BE2C (cell line): ENCODE data around the gene POLRMT.

Experiments used
- DNase-seq: peaks from one replicate; pipeline ENCODE4 v3.0.0-alpha.2; 2020
- H3K27me3 ChIP-seq: fragments of 250-450 bp; sonication (Bioruptor Pico); 2 replicates; pipeline ENCODE4 v1.5.1; 2020; ENCODE audit warnings: mild to moderate bottlenecking
- H3K36me3 ChIP-seq: fragments of 250-450 bp; sonication (Bioruptor Pico); 2 replicates; pipeline ENCODE4 v1.5.1; 2020; ENCODE audit warnings: mild to moderate bottlenecking
- H3K4me1 ChIP-seq: fragments of 250-450 bp; sonication (Bioruptor Pico); 2 replicates; pipeline ENCODE4 v1.5.1; 2020
- H3K4me3 ChIP-seq: 2 replicates; pipeline ENCODE4 v1.5.1; 2011; ENCODE audit warnings: low read depth, low read length
- H3K9me3 ChIP-seq: fragments of 250-450 bp; sonication (Bioruptor Pico); 2 replicates; pipeline ENCODE4 v1.5.1; 2020
- CTCF ChIP-seq: IDR thresholded peaks from 2 replicates; pipeline ENCODE4 v1.5.1; 2012; ENCODE audit warnings: mild to moderate bottlenecking, low read depth, low read length

Gene POLRMT

GRCh38 chr19:648904-649801 is 15.8 kb upstream of the POLRMT start:
- Histone ChIP-seq H3K9me3 (no peaks in the 10 kb centered on the region), H3K27me3 (no peaks in the 10 kb centered on the region), H3K36me3 (peaks cover 81% of the 10 kb centered on the region), H3K4me1 (no peaks in the 10 kb centered on the region), H3K4me3 (no peak overlapping the region)
- TF ChIP-seq CTCF = no peak
- no peak for DNase-seq

GRCh38 chr19:648305-648704 is 15.0 kb upstream of the POLRMT start:
- Histone ChIP-seq H3K27me3 (no peaks in the 10 kb centered on the region), H3K4me3 (no peak overlapping the region), H3K4me1 (no peaks in the 10 kb centered on the region), H3K36me3 (peaks cover 73% of the 10 kb centered on the region), H3K9me3 (no peaks in the 10 kb centered on the region)
- DNase-seq = no peak
- TF ChIP-seq CTCF = no peak

GRCh38 chr19:647566-648284 is 14.4 kb upstream of the POLRMT start:
- no peak for DNase-seq
- Histone ChIP-seq H3K9me3 (no peaks in the 10 kb centered on the region), H3K27me3 (no peaks in the 10 kb centered on the region), H3K4me1 (no peaks in the 10 kb centered on the region), H3K4me3 (no peak overlapping the region), H3K36me3 (peaks cover 67% of the 10 kb centered on the region)
- no peak for TF ChIP-seq CTCF

GRCh38 chr19:646779-647565 is 13.6 kb upstream of the POLRMT start:
- TF ChIP-seq CTCF = no peak
- Histone ChIP-seq H3K9me3 (no peaks in the 10 kb centered on the region), H3K36me3 (peaks cover 60% of the 10 kb centered on the region), H3K4me1 (no peaks in the 10 kb centered on the region), H3K4me3 (no peak overlapping the region), H3K27me3 (no peaks in the 10 kb centered on the region)
- DNase-seq = no peak

GRCh38 chr19:645912-646778 is 12.8 kb upstream of the POLRMT start:
- peak; percentile 15 for DNase-seq
- Histone ChIP-seq H3K36me3 (peaks cover 51% of the 10 kb centered on the region), H3K4me3 (no peak overlapping the region), H3K9me3 (no peaks in the 10 kb centered on the region), H3K27me3 (no peaks in the 10 kb centered on the region), H3K4me1 (no peaks in the 10 kb centered on the region)
- no peak for TF ChIP-seq CTCF
